GM12864 (cell line): Measurements from ENCODE around the gene ACAA1.
A peak's percentile ranks its signal among the peaks of the same experiment; 100 is the strongest.
"Not testable (repeated sequence)": the region's sequence is repeated elsewhere in the genome, so short reads cannot be mapped to it uniquely, and the experiment has no call there.

Experiments
- DNase-seq: peaks from one replicate; pipeline ENCODE4 v3.0.0-alpha.2; 2011; ENCODE audit warnings: low read depth
- H3K4me3 ChIP-seq: 2 replicates; pipeline ENCODE4 v1.5.1; 2011; ENCODE audit warnings: mild to moderate bottlenecking, low read depth, low read length, control low read depth
- TF ChIP-seq, protein P1 (sequence below): IDR thresholded peaks from 2 replicates; pipeline ENCODE4 v1.5.1; 2011; ENCODE audit warnings: low read depth, mild to moderate bottlenecking, moderate library complexity, low read length, control low read depth, inconsistent platforms; ENCODE audit errors: missing control alignments

ACAA1 gene

DNA sequence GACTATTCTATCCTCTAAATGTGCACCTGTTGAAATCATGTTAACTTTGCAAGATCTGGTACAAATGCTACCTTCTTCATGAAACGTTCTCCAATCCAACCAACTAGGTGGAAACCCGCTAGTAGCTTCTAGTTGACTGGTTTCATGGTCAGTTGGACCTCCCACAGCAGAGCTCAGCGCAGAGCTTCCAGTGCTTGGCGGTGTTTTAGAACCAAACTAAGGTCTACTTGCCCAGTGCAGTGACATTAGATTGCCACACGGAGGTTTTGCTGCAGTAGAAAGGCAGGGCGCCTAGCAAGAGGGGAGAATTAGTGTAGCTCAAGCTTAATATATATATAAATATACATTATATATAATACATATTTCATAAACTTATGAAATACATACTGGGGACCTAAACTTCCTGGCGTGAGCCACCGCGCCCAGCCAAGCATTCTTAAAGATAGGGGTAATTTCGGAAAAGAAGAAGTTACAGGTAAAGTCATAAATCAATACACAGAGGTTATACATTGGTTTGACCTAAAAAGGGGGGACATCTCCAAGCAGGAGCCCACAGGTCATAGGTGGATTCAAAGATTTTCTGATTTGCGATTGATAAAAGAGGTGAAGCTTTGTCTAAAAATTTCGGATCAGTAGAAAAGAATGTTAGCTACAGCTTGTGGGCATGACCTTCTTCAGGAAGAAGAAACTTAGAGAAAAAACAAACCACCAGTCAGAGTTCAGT is 26.4 kb upstream of the ACAA1 start:
- TF ChIP-seq, protein P1, sequence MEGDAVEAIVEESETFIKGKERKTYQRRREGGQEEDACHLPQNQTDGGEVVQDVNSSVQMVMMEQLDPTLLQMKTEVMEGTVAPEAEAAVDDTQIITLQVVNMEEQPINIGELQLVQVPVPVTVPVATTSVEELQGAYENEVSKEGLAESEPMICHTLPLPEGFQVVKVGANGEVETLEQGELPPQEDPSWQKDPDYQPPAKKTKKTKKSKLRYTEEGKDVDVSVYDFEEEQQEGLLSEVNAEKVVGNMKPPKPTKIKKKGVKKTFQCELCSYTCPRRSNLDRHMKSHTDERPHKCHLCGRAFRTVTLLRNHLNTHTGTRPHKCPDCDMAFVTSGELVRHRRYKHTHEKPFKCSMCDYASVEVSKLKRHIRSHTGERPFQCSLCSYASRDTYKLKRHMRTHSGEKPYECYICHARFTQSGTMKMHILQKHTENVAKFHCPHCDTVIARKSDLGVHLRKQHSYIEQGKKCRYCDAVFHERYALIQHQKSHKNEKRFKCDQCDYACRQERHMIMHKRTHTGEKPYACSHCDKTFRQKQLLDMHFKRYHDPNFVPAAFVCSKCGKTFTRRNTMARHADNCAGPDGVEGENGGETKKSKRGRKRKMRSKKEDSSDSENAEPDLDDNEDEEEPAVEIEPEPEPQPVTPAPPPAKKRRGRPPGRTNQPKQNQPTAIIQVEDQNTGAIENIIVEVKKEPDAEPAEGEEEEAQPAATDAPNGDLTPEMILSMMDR = peak; percentile 55
- DNase-seq = no peak
- no peak overlapping the region; the same call in 1 of the 2 replicates for H3K4me3 ChIP-seq

DNA sequence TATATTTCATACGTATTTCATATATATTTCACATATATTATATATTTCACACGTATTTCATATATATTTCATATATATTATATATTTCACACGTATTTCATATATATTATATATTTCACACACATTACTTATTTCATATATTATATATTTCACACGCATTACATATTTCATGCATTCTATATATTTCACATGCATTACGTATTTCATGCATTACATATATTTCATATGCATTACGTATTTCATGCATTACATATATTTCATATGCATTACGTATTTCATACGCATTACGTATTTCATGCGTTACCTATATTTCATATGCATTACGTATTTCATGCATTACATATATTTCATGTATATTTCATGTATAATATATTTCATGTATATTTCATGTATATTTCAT is 23.8 kb upstream of the ACAA1 start:
- not testable (repeated sequence) for DNase-seq, H3K4me3 ChIP-seq

DNA sequence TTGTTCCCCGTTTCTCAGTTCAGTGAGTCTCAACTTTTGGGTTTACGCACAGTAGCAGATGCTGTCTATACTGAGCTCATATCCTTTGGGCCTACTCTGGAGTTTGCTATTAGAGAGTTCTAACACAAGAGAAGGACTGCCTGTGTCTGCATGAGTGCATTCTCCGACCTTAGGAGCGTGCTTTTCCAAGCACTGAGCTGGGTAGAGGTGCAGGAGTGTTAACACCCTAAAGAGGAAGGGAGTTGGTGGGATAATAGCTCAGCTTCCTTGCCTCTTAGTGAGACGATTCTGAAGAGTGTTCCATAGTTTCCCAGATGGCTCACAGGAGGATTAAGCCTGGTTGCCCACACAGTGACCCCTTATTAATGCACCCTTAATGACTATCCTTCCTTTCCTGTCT is 21.5 kb upstream of the ACAA1 start:
- DNase-seq = no peak
- no peak overlapping the region for H3K4me3 ChIP-seq
- TF ChIP-seq, protein P1 = no peak

DNA sequence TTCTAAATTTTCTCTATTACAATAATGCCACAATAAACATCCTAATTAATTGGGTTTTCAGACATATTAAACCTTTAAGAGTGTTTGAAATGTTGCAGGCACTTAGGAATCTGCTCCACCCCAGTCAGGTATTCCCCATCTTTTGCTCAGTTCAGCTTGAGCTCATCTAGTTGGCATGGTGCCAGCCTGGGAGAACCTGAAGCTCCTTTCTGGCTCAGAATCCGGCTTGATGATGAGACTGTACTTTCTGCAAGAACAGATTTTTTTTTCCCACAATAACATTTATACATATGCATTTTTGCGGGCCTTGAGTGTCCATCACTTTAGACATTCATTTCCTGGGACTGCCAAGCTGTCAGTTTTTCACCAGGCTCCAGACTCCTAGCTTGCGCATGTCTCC is 20.7 kb upstream of the ACAA1 start:
- no peak overlapping the region for H3K4me3 ChIP-seq
- TF ChIP-seq, protein P1 = no peak
- no peak for DNase-seq

DNA sequence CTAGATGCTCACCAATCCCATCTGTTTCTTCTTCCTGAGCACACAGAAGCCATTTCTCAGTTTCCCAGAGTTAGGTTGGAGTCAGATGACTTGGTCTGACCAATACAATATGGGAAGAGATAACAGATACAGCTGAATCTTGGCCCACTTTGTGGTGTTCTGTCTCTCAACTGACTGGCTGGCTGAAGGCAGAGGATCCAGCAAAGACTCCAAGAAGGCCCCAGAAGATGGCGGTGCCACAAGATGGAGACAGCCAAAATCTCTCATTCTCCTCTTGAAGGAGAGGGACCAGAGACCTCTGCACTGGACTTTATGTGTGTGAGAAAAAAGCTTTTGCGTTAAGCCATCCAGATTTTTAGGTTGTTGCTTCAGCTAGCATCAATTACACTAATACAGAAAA is 20.2 kb upstream of the ACAA1 start:
- DNase-seq = no peak
- TF ChIP-seq, protein P1 = no peak
- no peak overlapping the region for H3K4me3 ChIP-seq

DNA sequence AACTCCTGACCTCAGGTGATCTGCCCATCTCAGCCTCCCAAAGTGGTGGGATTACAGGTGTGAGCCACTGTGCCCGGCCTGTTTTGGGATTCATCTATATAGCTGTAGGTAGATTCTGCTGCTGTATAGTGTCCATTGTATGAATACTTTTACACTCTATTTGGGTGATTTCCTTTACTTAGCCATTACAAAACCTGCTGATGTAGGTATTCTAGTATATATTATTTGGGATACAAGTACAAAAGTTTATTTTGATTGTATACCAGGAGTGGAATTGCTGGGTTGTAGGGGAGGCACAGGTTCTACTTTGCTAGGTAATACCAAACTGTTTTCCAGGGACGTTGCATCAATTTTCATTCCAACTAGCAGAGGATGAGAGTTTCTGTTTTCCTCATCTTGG is 18.9 kb upstream of the ACAA1 start:
- TF ChIP-seq, protein P1 = no peak
- H3K4me3 ChIP-seq = no peak overlapping the region
- no peak for DNase-seq

DNA sequence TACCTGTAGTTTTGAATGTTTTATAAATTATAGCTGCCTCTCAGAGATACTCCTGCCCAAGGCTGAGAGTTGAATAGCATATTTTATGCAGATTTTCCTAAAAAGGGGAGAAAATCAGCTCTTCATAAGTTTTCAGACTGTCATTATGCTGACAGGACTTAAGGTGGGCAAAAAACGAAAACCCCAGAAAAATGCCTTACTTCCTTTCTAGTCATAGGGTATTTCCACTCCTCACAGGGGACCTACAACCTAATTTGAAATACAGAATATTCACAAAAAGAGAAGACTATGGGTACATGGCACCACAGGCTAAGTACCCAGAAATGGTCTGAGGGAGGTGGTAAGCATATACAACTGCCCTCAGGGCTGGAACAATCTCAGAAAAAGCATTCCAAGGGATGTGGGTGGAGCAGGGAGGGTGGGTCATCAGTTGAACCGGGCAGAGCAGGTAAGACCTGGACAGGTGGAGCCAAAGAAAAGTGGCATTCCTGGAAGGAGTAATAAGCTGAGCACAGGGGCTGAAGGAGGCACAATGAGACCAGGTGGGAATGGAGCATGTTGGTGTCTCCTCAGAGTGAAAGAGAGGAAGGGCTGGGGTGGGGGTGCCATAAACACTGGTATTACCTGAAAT is 17.8 kb upstream of the ACAA1 start:
- TF ChIP-seq, protein P1 = no peak
- no peak overlapping the region for H3K4me3 ChIP-seq
- DNase-seq = no peak
